ENCODE results near the gene MFAP3L.

DNA sequence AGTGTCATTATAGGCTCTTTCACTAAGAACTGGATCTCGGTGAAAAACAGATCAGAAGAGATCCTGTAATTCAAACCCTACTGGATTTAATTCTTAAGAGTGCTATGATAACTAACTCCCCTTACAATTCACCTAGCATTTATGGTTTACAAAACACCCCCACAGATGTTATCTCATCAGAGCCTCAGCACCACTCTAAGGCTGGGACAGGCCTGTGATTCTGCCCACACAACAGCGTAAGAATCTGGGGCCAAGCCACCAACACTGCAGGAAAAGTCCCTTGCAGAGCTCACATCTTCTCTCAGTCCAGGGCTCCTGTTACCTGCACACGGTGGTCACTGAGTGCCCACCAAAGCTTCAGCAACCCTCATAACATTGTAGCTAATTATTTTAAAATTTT is 8.9 kb downstream of the MFAP3L start:
- TF ChIP-seq, protein P1, sequence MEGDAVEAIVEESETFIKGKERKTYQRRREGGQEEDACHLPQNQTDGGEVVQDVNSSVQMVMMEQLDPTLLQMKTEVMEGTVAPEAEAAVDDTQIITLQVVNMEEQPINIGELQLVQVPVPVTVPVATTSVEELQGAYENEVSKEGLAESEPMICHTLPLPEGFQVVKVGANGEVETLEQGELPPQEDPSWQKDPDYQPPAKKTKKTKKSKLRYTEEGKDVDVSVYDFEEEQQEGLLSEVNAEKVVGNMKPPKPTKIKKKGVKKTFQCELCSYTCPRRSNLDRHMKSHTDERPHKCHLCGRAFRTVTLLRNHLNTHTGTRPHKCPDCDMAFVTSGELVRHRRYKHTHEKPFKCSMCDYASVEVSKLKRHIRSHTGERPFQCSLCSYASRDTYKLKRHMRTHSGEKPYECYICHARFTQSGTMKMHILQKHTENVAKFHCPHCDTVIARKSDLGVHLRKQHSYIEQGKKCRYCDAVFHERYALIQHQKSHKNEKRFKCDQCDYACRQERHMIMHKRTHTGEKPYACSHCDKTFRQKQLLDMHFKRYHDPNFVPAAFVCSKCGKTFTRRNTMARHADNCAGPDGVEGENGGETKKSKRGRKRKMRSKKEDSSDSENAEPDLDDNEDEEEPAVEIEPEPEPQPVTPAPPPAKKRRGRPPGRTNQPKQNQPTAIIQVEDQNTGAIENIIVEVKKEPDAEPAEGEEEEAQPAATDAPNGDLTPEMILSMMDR (IDR thresholded peaks at IDR 0.05; ENCODE audit: poor library complexity, severe bottlenecking), result no peak
- no peak for TF ChIP-seq EP300 (conservative IDR thresholded peaks at IDR 0.05; ENCODE audit: poor library complexity, severe bottlenecking)
- TF ChIP-seq TAF1 (IDR thresholded peaks at IDR 0.05; ENCODE audit: low read depth), result no peak
- no peak for TF ChIP-seq POLR2AphosphoS5 (IDR thresholded peaks at IDR 0.05)
- TF ChIP-seq RAD21 (conservative IDR thresholded peaks at IDR 0.05), result no peak
- TF ChIP-seq EZH2 (IDR thresholded peaks at IDR 0.05; ENCODE audit: borderline replicate concordance, insufficient read depth, low read length, poor library complexity, severe bottlenecking), result no peak
- no peak for TF ChIP-seq REST (IDR thresholded peaks at IDR 0.05; ENCODE audit: borderline replicate concordance)
- TF ChIP-seq MXI1 (conservative IDR thresholded peaks at IDR 0.05; ENCODE audit: poor library complexity, severe bottlenecking), result no peak

Measured in neural cell (in vitro differentiated cells).